Measurements from ENCODE around the gene GABRE.
A peak's percentile ranks its signal among the peaks of the same experiment; 100 is the strongest.

Gene GABRE

GRCh38 chrX:151974336-151975227, at the start of gene GABRE:
GABRE (minus strand) TSS chrX:151974676; CDS start chrX:151974625, 51 bp downstream.
- H3K4me3 ChIP-seq (ENCODE audit: low read depth, low read length): peak within 1 kb of the TSS; percentile 62
- in situ Hi-C loops (cut with HindIII; ENCODE audit: low sequenced_read_pairs): no loop called here
- no peak for DNase-seq (ENCODE audit: low read depth)
- no peak for TF ChIP-seq CTCF (IDR thresholded peaks at IDR 0.05; ENCODE audit: low read depth, low read length, missing control alignments)

GRCh38 chrX:152020888-152021287, 46.4 kb upstream of the GABRE start:
- DNase-seq (ENCODE audit: low read depth): no peak
- in situ Hi-C loops (cut with HindIII; ENCODE audit: low sequenced_read_pairs): no loop called here
- TF ChIP-seq CTCF (IDR thresholded peaks at IDR 0.05; ENCODE audit: low read depth, low read length, missing control alignments): no peak
- no peak overlapping the region for H3K4me3 ChIP-seq (ENCODE audit: low read depth, low read length)

- H3K4me3 ChIP-seq (ENCODE audit: low read depth, low read length): no peak overlapping the region
- TF ChIP-seq CTCF (IDR thresholded peaks at IDR 0.05; ENCODE audit: low read depth, low read length, missing control alignments): no peak
- in situ Hi-C loops (cut with HindIII; ENCODE audit: low sequenced_read_pairs): no loop called here
- DNase-seq (ENCODE audit: low read depth): no peak
Measured at GRCh38 chrX:151999813-152000212, 25.3 kb upstream of the GABRE start.

- TF ChIP-seq CTCF (IDR thresholded peaks at IDR 0.05; ENCODE audit: low read depth, low read length, missing control alignments): no peak
Measured at GRCh38 chrX:151997539-151997938, 23.1 kb upstream of the GABRE start.

GRCh38 chrX:151996347-151996746, 21.9 kb upstream of the GABRE start:
- DNase-seq (ENCODE audit: low read depth): no peak
- no peak for TF ChIP-seq CTCF (IDR thresholded peaks at IDR 0.05; ENCODE audit: low read depth, low read length, missing control alignments)
- in situ Hi-C loops (cut with HindIII; ENCODE audit: low sequenced_read_pairs): no loop called here
- H3K4me3 ChIP-seq (ENCODE audit: low read depth, low read length): no peak overlapping the region

More at GRCh38 chrX:151997539-151997938, 23.1 kb upstream of the GABRE start:
- DNase-seq (ENCODE audit: low read depth): no peak
- in situ Hi-C loops (cut with HindIII; ENCODE audit: low sequenced_read_pairs): no loop called here
- no peak overlapping the region for H3K4me3 ChIP-seq (ENCODE audit: low read depth, low read length)

- no peak overlapping the region for H3K4me3 ChIP-seq (ENCODE audit: low read depth, low read length)
- no peak for TF ChIP-seq CTCF (IDR thresholded peaks at IDR 0.05; ENCODE audit: low read depth, low read length, missing control alignments)
- DNase-seq (ENCODE audit: low read depth): no peak
- in situ Hi-C loops (cut with HindIII; ENCODE audit: low sequenced_read_pairs): loop anchor here (5.0 kb wide), 1 partner anchor 73 kb away; no protein-coding TSS in a partner anchor
Measured at GRCh38 chrX:151994476-151994875, 20.0 kb upstream of the GABRE start.
